GM12892 (cell line): ENCODE measurements around the gene SEPTIN8.

Experiments used
- POLR2A ChIP-seq: IDR thresholded peaks from 2 replicates; pipeline ENCODE4 v1.6.1; 2011; ENCODE audit warnings: low read depth, low read length, control low read depth
- POLR2AphosphoS5 ChIP-seq: IDR thresholded peaks from 2 replicates; pipeline ENCODE4 v1.6.1; 2011; ENCODE audit warnings: low read depth, low read length, control low read depth
- TAF1 ChIP-seq: IDR thresholded peaks from 2 replicates; pipeline ENCODE4 v1.6.1; 2011; ENCODE audit warnings: low read depth, mild to moderate bottlenecking, control low read depth, low read length, borderline replicate concordance

DNA sequence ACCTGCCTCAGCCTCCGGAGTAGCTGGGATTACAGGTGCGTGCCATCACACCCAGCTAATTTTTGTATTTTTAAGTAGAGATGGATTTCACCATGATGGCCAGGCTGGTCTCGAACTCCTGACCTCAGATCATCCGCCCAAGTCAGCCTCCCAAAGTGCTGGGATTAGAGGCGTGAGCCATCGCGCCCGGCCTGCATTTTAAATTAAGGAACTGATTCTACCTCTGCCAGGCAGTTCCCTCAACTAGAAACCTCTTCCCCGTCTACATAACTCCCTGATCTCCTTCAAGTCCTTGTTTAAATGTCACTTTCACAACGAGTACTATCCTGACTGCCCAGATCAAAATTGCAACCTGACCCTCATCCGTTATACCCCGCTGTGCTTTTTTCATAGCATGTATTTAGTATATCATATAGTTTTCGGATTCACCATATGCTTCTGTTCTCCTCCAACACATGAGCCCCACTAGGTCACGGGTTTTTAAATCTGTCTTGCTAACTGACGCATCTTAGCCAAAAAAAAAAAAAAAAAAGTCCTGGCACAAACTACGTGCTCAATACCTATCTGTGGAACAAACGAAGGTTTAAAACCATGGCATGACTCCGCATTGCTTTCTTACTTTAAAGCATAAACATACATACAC, 35.2 kb upstream of the SEPTIN8 start:
- no peak for TF ChIP-seq POLR2A
- no peak for TF ChIP-seq POLR2AphosphoS5
- TF ChIP-seq TAF1: no peak
